DND-41 (cell line): ENCODE measurements around the gene ZNF525.
"Not testable (repeated sequence)": the region's sequence is repeated elsewhere in the genome, so short reads cannot be mapped to it uniquely, and the experiment has no call there.

ENCODE experiments used
- ATAC-seq: fragments of 200-7000 bp; cut with Tn5 transposase; 3 replicates; pipeline ENCODE4 v1.9.1; 2021; ENCODE audit warnings: low read depth; ENCODE audit not compliant: insufficient read depth
- DNase-seq: peaks from one replicate; pipeline ENCODE4 v3.0.0-alpha.2; 2020
- H2AFZ ChIP-seq: 2 replicates; pipeline ENCODE4 v1.6.0; 2012; ENCODE audit warnings: low read depth, low read length
- H3K27ac ChIP-seq: 2 replicates; pipeline ENCODE4 v1.5.1; 2012; ENCODE audit warnings: low read length, inconsistent platforms
- H3K27me3 ChIP-seq: fragments of 200-600 bp; sonication (generic); 2 replicates; pipeline ENCODE4 v1.6.0; 2012; ENCODE audit warnings: low read length, mild to moderate bottlenecking, inconsistent platforms; ENCODE audit not compliant: insufficient read depth, poor library complexity
- H3K36me3 ChIP-seq: 2 replicates; pipeline ENCODE4 v1.5.1; 2012; ENCODE audit warnings: low read length, inconsistent platforms; ENCODE audit not compliant: insufficient read depth
- H3K4me1 ChIP-seq: 2 replicates; pipeline ENCODE4 v1.5.1; 2012; ENCODE audit warnings: mild to moderate bottlenecking, low read length; ENCODE audit not compliant: insufficient read depth
- H3K4me2 ChIP-seq: 2 replicates; pipeline ENCODE4 v1.6.0; 2012; ENCODE audit warnings: mild to moderate bottlenecking, moderate library complexity, low read length, inconsistent platforms; ENCODE audit not compliant: insufficient read depth
- H3K4me3 ChIP-seq, 2 experiments: fragments of 200-600 bp in 1 of 2; shearing (Covaris generic) in 1 of 2; 2 replicates each; pipeline ENCODE4 v1.5.1; 2012 to 2016; ENCODE audit warnings: inconsistent platforms in 2 of 2, low read length in 2 of 2, mild to moderate bottlenecking in 2 of 2, low read depth in 1 of 2, moderate library complexity in 1 of 2
- H3K79me2 ChIP-seq: 2 replicates; pipeline ENCODE4 v1.6.0; 2012; ENCODE audit warnings: low read length, inconsistent platforms; ENCODE audit not compliant: insufficient read depth
- H3K9ac ChIP-seq: 2 replicates; pipeline ENCODE4 v1.6.0; 2012; ENCODE audit warnings: low read depth, mild to moderate bottlenecking, inconsistent platforms, low read length, moderate library complexity
- H3K9me3 ChIP-seq: 2 replicates; pipeline ENCODE4 v1.5.1; 2012; ENCODE audit warnings: low read length, moderate library complexity, mild to moderate bottlenecking, inconsistent platforms; ENCODE audit not compliant: insufficient read depth, severe bottlenecking
- H4K20me1 ChIP-seq: 2 replicates; pipeline ENCODE4 v1.6.0; 2012; ENCODE audit warnings: low read length; ENCODE audit not compliant: insufficient read depth
- EZH2 ChIP-seq: IDR thresholded peaks from 3 replicates; pipeline ENCODE4 v1.6.1; 2012; ENCODE audit warnings: borderline replicate concordance, low read depth, mild to moderate bottlenecking, moderate library complexity, low read length, inconsistent platforms; ENCODE audit not compliant: severe bottlenecking
- TF ChIP-seq, protein P1 (sequence below): IDR thresholded peaks from 2 replicates; pipeline ENCODE4 v1.5.1; 2012; ENCODE audit warnings: borderline replicate concordance, low read length, moderate library complexity, mild to moderate bottlenecking; ENCODE audit not compliant: poor library complexity, severe bottlenecking; ENCODE audit errors: extremely low read depth

Gene ZNF525

GRCh38 chr19:53333066-53333462, 32.4 kb upstream of the ZNF525 start:
- Histone ChIP-seq H3K9ac (peak overlapping the region; percentile 68), H3K4me1 (peaks cover 35% of the 10 kb centered on the region), H3K27me3 (no peaks in the 10 kb centered on the region), H3K36me3 (peaks cover 5% of the 10 kb centered on the region), H2AFZ (peak overlapping the region; percentile 99), H3K27ac (peak overlapping the region; percentile 76), H3K4me2 (peak overlapping the region; percentile 99), H3K79me2 (peaks cover 45% of the 10 kb centered on the region), H3K4me3 (peak overlapping the region; percentile 76 to 77), H4K20me1 (peaks cover 7% of the 10 kb centered on the region; the same call in 1 of the 2 replicates), H3K9me3 (no peaks in the 10 kb centered on the region)
- TF ChIP-seq EZH2, result no peak
- TF ChIP-seq, protein P1, sequence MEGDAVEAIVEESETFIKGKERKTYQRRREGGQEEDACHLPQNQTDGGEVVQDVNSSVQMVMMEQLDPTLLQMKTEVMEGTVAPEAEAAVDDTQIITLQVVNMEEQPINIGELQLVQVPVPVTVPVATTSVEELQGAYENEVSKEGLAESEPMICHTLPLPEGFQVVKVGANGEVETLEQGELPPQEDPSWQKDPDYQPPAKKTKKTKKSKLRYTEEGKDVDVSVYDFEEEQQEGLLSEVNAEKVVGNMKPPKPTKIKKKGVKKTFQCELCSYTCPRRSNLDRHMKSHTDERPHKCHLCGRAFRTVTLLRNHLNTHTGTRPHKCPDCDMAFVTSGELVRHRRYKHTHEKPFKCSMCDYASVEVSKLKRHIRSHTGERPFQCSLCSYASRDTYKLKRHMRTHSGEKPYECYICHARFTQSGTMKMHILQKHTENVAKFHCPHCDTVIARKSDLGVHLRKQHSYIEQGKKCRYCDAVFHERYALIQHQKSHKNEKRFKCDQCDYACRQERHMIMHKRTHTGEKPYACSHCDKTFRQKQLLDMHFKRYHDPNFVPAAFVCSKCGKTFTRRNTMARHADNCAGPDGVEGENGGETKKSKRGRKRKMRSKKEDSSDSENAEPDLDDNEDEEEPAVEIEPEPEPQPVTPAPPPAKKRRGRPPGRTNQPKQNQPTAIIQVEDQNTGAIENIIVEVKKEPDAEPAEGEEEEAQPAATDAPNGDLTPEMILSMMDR, result no peak
- DNase-seq (peak; percentile 63), ATAC-seq (peak; percentile 59)

DNA sequence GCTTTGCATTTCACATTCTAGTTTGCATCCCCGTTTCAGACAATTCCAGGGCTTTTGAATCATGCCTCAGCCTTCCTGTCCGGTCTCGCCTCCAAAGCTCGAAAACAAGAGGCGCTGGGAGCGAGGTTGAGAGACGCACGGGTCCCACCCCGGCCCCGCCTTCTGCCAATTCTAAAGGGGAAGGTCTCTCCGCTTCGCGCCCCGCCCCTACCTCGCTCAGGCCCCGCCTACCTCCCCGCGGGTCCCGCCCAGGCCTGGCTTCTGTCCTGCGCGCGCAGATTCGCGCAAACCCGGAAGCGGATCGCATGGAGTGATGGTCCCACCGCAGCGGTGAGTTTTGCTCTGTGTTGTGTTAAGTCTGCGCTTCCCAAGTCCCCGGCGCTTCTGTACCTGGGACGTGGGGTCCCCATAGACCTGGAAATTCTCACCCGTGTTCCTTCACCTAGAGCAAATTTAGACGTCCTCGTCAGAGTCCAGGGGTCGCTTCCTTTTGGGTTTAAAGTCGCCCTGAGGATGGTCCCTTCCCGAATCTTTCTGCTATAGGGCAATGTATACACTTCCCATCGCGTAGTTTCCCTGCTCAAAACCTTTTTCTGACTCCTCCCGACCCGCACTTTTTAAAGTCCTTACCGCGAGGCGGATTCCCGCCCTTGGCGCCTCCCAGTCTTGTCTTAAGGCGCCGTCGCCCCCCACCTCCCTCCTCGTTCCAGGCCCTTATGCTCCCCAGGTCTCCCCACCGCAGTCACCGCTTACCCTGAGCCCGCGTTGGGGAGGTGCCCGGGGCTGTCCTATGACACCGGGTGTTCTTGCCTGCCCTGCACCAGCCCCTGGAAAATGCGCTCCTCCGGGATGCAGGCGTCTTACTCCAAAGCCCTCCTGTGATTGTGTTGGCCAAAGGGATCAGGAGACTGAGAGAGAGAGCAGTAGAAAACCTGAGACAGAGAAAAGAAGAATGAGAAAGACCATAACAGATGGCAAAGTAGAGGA, 31.7 kb upstream of the ZNF525 start, which contains the start of gene ZNF845:
Gene ZNF845, plus strand, starts transcription at position 287 of the 987 bp plus-strand sequence. CDS start 7,559 bp downstream, outside the sequence.
- peaks cover 7% of the 10 kb centered on the region; the same call in 1 of the 2 replicates for H4K20me1 ChIP-seq
- H3K79me2 ChIP-seq, result peaks cover 51% of the 10 kb centered on the region
- H3K4me2 ChIP-seq, result peak within 1 kb of the TSS; percentile 99
- H3K36me3 ChIP-seq, result peaks cover 10% of the 10 kb centered on the region
- TF ChIP-seq EZH2, result no peak
- TF ChIP-seq, protein P1, result no peak
- peak; percentile 90 for ATAC-seq
- peak within 1 kb of the TSS; percentile 76 to 77 for H3K4me3 ChIP-seq
- H3K4me1 ChIP-seq, result peaks cover 35% of the 10 kb centered on the region
- no peaks in the 10 kb centered on the region for H3K27me3 ChIP-seq
- peak; percentile 95 for DNase-seq
- peak within 1 kb of the TSS; percentile 79 for H3K27ac ChIP-seq
- H3K9ac ChIP-seq, result peak within 1 kb of the TSS; percentile 68
- peak within 1 kb of the TSS; percentile 99 for H2AFZ ChIP-seq
- H3K9me3 ChIP-seq, result no peaks in the 10 kb centered on the region

DNA sequence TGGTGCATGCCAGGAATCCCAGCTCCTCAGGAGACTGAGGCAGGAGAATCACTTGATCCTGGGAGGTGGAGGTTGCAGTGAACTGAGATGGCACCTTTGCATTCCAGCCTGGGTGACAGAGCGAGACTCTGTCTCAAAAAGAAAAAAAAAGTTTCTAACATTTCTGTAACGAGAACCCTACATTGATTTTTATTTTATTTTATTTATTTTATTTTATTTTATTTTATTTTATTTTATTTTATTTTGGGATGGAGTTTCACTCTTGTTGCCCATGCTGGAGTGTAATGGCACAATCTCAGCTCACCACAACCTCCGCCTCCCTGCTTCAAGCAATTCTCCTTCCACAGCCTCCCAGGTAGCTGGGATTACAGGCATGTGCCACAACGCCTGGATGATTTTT, 21.1 kb upstream of the ZNF525 start:
- peaks cover 82% of the 10 kb centered on the region for H3K36me3 ChIP-seq
- ATAC-seq, H3K4me1 ChIP-seq, H4K20me1 ChIP-seq, DNase-seq, H3K9me3 ChIP-seq, H3K27me3 ChIP-seq, H3K79me2 ChIP-seq, H3K4me3 ChIP-seq, H3K27ac ChIP-seq, H3K4me2 ChIP-seq, H2AFZ ChIP-seq, H3K9ac ChIP-seq: not testable (repeated sequence)

GRCh38 chr19:53355739-53356138, 9.8 kb upstream of the ZNF525 start:
- peaks cover 32% of the 10 kb centered on the region for H3K36me3 ChIP-seq
- H3K9me3 ChIP-seq, result peaks cover 15% of the 10 kb centered on the region
- DNase-seq, result no peak

More at GRCh38 chr19:53355739-53356138, 9.8 kb upstream of the ZNF525 start:
- H3K9ac ChIP-seq, result no peak overlapping the region
- H4K20me1 ChIP-seq, result no peaks in the 10 kb centered on the region
- no peak overlapping the region for H3K4me3 ChIP-seq
- H3K4me1 ChIP-seq, result no peaks in the 10 kb centered on the region
- H3K79me2 ChIP-seq, result no peaks in the 10 kb centered on the region
- ATAC-seq, result no peak
- no peak for TF ChIP-seq EZH2
- TF ChIP-seq, protein P1, result no peak
- no peak overlapping the region for H3K4me2 ChIP-seq
- no peaks in the 10 kb centered on the region for H3K27me3 ChIP-seq
- H3K27ac ChIP-seq, result no peak overlapping the region
- H2AFZ ChIP-seq, result no peak overlapping the region
